ENCODE measurements around the gene SLC30A3. TPM values are rescaled to one million over a fixed set of nuclear protein-coding genes. Genes with fewer than 3 reads are reported as not detected.

The SLC30A3 gene
- total RNA-seq, 1 experiment from 2014 or later, result 45.6 TPM

DNA sequence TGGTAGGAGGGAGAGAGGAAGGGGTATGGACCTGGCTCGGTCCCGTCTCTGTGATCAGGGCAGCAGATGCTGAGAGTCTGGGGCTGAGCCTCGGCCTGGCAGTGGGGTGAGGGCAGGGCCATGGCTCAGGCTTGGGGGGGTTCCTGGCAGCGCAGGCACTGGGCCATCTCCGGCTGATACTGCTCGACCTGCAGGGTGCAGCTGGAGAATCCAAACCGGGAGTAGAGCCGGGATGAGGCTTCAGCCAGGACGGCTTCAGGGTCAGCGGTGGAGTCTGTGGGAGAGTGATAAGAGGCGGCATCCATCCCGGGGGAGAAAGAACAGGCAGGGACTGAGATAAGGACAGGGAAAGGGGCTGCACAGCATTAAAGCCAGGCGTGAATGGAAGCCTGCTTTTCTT, 7.7 kb downstream of the SLC30A3 start:
- H3K27me3 ChIP-seq (replicated peaks; ENCODE audit: insufficient read depth, low read depth, low read length, poor library complexity), result no peaks in the 10 kb centered on the region
- H3K27ac ChIP-seq (ENCODE audit: low read depth, low read length, poor library complexity, severe bottlenecking), result no peak overlapping the region
- intact Hi-C loops (cut with micrococcal nuclease; ENCODE audit: unreplicated experiment), result no loop called here
- H3K4me1 ChIP-seq (ENCODE audit: insufficient read depth, low read length, poor library complexity, severe bottlenecking), result no peaks in the 10 kb centered on the region
- no peak overlapping the region for H3K4me3 ChIP-seq (ENCODE audit: low read depth, low read length, poor library complexity, severe bottlenecking)
- ChIA-PET POLR2A (ENCODE audit: low non-redundant PET) (no interaction called here), CTCF (no interaction called here)
- no TSS peak for BruUV-seq (replicated peaks)
- no peaks in the 10 kb centered on the region for H3K9me3 ChIP-seq (ENCODE audit: low read depth, low read length, poor library complexity, severe bottlenecking)
- TF ChIP-seq, protein P1, sequence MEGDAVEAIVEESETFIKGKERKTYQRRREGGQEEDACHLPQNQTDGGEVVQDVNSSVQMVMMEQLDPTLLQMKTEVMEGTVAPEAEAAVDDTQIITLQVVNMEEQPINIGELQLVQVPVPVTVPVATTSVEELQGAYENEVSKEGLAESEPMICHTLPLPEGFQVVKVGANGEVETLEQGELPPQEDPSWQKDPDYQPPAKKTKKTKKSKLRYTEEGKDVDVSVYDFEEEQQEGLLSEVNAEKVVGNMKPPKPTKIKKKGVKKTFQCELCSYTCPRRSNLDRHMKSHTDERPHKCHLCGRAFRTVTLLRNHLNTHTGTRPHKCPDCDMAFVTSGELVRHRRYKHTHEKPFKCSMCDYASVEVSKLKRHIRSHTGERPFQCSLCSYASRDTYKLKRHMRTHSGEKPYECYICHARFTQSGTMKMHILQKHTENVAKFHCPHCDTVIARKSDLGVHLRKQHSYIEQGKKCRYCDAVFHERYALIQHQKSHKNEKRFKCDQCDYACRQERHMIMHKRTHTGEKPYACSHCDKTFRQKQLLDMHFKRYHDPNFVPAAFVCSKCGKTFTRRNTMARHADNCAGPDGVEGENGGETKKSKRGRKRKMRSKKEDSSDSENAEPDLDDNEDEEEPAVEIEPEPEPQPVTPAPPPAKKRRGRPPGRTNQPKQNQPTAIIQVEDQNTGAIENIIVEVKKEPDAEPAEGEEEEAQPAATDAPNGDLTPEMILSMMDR (conservative IDR thresholded peaks at IDR 0.05; ENCODE audit: low read depth, low read length), result no peak
- no peak for DNase-seq (ENCODE audit: low spot score)
- peaks cover 18% of the 10 kb centered on the region for H3K36me3 ChIP-seq (ENCODE audit: insufficient read depth, low read length, poor library complexity, severe bottlenecking)

DNA sequence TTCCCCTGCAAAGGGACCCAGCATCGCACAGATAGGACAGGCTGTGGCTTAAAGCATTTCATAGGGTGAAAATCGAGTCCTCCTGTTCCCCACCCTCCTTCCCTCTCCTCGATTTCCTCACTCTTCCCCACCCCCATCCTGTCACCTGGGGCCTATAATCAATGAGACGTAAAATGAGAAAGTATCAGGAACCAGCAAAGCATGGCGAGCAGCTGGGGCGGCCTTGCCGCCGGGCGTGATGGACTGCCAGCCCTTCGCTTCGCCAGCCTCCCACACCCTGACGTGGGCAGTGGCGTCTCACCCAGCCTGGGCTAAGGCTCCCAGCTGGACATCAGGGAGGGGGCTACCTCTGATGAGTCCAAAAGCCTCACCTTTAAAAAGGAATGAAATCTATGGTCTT, 11.1 kb downstream of the SLC30A3 start:
- intact Hi-C loops (cut with micrococcal nuclease; ENCODE audit: unreplicated experiment), result no loop called here
- Histone ChIP-seq H3K36me3 (ENCODE audit: insufficient read depth, low read length, poor library complexity, severe bottlenecking) (peaks cover 9% of the 10 kb centered on the region), H3K4me1 (ENCODE audit: insufficient read depth, low read length, poor library complexity, severe bottlenecking) (no peaks in the 10 kb centered on the region), H3K27me3 (replicated peaks; ENCODE audit: insufficient read depth, low read depth, low read length, poor library complexity) (no peaks in the 10 kb centered on the region), H3K4me3 (ENCODE audit: low read depth, low read length, poor library complexity, severe bottlenecking) (no peak overlapping the region), H3K27ac (ENCODE audit: low read depth, low read length, poor library complexity, severe bottlenecking) (no peak overlapping the region), H3K9me3 (ENCODE audit: low read depth, low read length, poor library complexity, severe bottlenecking) (no peaks in the 10 kb centered on the region)
- TF ChIP-seq EZH2 (IDR thresholded peaks at IDR 0.05; ENCODE audit: borderline replicate concordance, low read depth, low read length, poor library complexity, severe bottlenecking), result no peak
- TF ChIP-seq, protein P1 (conservative IDR thresholded peaks at IDR 0.05; ENCODE audit: low read depth, low read length), result no peak
- BruUV-seq (replicated peaks), result no TSS peak
- no peak for DNase-seq (ENCODE audit: low spot score)
- ChIA-PET CTCF (interaction anchor here (1.4 kb wide), 1 partner anchor 14 kb away, joined by 3 read pairs; no protein-coding TSS in a partner anchor), POLR2A (ENCODE audit: low non-redundant PET) (no interaction called here)

DNA sequence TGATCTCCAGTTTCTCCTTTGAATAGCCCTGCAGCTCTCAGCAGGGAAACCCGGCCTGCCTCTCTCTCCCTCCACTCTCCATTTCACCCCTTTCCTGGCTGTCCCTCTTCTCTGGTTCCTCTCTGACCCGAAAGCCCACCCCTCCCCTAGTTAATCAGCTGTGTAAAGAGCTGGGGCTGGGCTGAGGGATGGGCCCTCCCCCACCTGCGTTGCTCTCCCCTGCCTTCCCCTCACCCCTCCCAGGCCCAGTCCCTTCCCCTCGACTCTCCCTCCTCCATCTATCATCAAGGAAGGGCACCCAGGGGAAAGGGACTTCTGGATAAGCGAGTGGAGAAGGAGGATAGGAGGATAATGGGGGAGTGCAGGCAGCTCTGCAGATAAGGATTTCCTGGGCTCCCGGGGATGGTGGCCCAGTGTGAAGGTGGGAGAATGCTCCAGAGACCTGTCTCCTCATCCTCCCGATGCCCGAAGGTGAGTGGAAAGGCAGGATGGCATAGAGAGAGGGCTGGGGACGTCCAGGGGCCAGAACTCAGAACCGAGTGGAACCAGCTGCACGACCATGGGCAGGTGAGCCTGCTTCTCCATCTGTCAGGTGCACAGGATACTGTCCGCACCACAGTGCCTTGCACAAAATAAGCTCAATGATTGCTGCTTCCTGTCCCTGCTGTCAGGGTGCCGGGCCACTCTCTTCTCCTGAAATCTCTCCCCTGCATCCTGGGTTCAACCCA, 12.0 kb downstream of the SLC30A3 start:
- ChIA-PET POLR2A (ENCODE audit: low non-redundant PET) (interaction anchor here (0.6 kb wide), 1 partner anchor 31 kb away, joined by 3 read pairs; no protein-coding TSS in a partner anchor), CTCF (interaction anchor here (0.6 to 1.4 kb wide), 2 partner anchors 15 to 239 kb away, joined by 3 read pairs; partner anchors contain the start of gene IFT172)
- no peaks in the 10 kb centered on the region for H3K9me3 ChIP-seq (ENCODE audit: low read depth, low read length, poor library complexity, severe bottlenecking)
- no peaks in the 10 kb centered on the region for H3K27me3 ChIP-seq (replicated peaks; ENCODE audit: insufficient read depth, low read depth, low read length, poor library complexity)
- BruUV-seq (replicated peaks), result no TSS peak
- no peak overlapping the region for H3K4me3 ChIP-seq (ENCODE audit: low read depth, low read length, poor library complexity, severe bottlenecking)
- H3K27ac ChIP-seq (ENCODE audit: low read depth, low read length, poor library complexity, severe bottlenecking), result no peak overlapping the region
- DNase-seq (ENCODE audit: low spot score), result no peak
- intact Hi-C loops (cut with micrococcal nuclease; ENCODE audit: unreplicated experiment), result no loop called here
- no peaks in the 10 kb centered on the region for H3K4me1 ChIP-seq (ENCODE audit: insufficient read depth, low read length, poor library complexity, severe bottlenecking)
- H3K36me3 ChIP-seq (ENCODE audit: insufficient read depth, low read length, poor library complexity, severe bottlenecking), result peaks cover 8% of the 10 kb centered on the region
- TF ChIP-seq, protein P1 (conservative IDR thresholded peaks at IDR 0.05; ENCODE audit: low read depth, low read length), result no peak
- TF ChIP-seq EZH2 (IDR thresholded peaks at IDR 0.05; ENCODE audit: borderline replicate concordance, low read depth, low read length, poor library complexity, severe bottlenecking), result no peak

Measured in A673 (cell line).